Measurements from ENCODE around the gene LRRC3C.
A peak's percentile ranks its signal among the peaks of the same experiment; 100 is the strongest.

Gene LRRC3C

GRCh38 chr17:39980351-39981206, 53.0 kb downstream of the LRRC3C start, which contains the start of gene PSMD3:
TSS of gene PSMD3 (plus strand) at chr17:39980807. CDS start at chr17:39980971, 164 bp downstream.
- peak; percentile 97 to 100 for DNase-seq

DNA sequence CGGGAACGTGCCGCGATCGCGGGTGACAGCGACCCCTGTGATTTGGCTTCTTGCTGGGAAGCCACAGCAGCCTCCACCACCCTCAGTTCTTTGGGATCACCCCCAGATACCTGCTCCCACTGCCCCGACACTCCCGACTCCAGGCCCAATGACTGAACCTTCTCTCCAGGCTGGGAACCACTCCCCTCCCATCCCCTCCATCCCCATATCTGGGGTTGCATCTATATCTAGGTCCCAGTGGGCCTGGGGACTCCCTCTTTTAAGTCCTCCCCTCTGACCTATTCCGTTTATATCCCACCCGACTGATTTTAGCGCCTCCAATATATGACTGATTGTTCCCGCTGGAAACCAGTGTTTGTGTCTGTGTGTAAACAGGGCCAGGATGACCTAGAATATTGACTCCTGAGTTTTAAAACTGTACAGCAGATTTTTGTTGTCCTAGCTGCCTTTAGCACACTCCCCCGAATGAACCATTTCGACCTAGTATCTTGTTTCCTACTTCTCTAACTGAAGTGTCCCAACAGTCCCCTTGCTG, 53.7 kb downstream of the LRRC3C start:
- no peak for DNase-seq

GRCh38 chr17:39981766-39982375, 54.3 kb downstream of the LRRC3C start:
- no peak for DNase-seq

GRCh38 chr17:39988206-39988810, 60.8 kb downstream of the LRRC3C start:
- DNase-seq, result no peak

DNA sequence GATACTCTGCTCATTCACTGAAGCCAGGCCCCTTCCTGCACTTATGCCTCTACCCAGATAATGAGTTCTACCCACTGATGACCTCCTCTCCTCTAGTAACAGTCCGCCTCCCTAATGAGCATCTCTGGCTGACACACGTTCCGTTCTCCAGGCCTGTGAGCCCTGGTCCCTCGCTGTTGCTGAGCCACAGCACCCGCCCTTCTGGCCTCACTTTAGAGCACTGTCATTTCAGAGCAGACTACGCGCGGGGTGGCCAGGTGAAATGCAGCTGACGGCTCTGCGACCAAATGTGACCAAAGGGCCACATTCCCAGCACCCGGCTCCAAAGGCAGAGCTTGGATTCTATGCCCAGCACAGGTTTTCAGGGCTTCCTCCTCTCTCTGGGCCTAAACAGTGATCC, 66.9 kb downstream of the LRRC3C start:
- DNase-seq, result no peak
